Neural crest cell (in vitro differentiated cells): ENCODE data around the gene EID2B. TPM values are rescaled to one million over a fixed set of nuclear protein-coding genes. Genes with fewer than 3 reads are reported as not detected.
A peak's percentile ranks its signal among the peaks of the same experiment; 100 is the strongest.

ENCODE experiments used
- DNase-seq: peaks from one replicate; pipeline ENCODE4 v3.0.0; 2021; ENCODE audit warnings: low read depth, mixed read lengths, low spot score
- H3K27ac Mint-ChIP-seq: one replicate; pipeline ENCODE4 v1.8.0; 2021; ENCODE audit warnings: mild to moderate bottlenecking, mixed read lengths; ENCODE audit not compliant: unreplicated experiment
- H3K27me3 Mint-ChIP-seq: 2 replicates; pipeline ENCODE4 v1.8.0; 2021; ENCODE audit warnings: low read depth, mild to moderate bottlenecking, mixed read lengths
- H3K36me3 Mint-ChIP-seq: 2 replicates; pipeline ENCODE4 v1.8.0; 2021; ENCODE audit warnings: low read depth, mild to moderate bottlenecking, mixed read lengths
- H3K4me1 Mint-ChIP-seq: 2 replicates; pipeline ENCODE4 v1.8.0; 2021; ENCODE audit warnings: mixed read lengths
- H3K4me3 Mint-ChIP-seq: one replicate; pipeline ENCODE4 v1.8.0; 2021; ENCODE audit warnings: mild to moderate bottlenecking, mixed read lengths
- H3K9me3 Mint-ChIP-seq: 2 replicates; pipeline ENCODE4 v1.8.0; 2021; ENCODE audit warnings: mixed read lengths
- CTCF ChIP-seq: fragments of 200-600 bp; sonication (generic); conservative IDR thresholded peaks from 2 replicates; pipeline ENCODE4 v1.5.0; 2021; ENCODE audit warnings: antibody characterized with exemption, mild to moderate bottlenecking
- total RNA-seq: library from RNA; stranded (reverse); gene quantifications from 2 replicates; pipeline ENCODE4 v1.2.1, GENCODE V29; 2021

EID2B gene
- total RNA-seq, 1 donor from 2014 or later = 7.7 TPM

- no peak for TF ChIP-seq CTCF
- H3K27me3 Mint-ChIP-seq = peaks cover 77% of the 10 kb centered on the region
- DNase-seq = peak; percentile 54
- peak overlapping the region; percentile 77 for H3K4me3 Mint-ChIP-seq
- H3K4me1 Mint-ChIP-seq = peaks cover 12% of the 10 kb centered on the region
- peaks cover 4% of the 10 kb centered on the region for H3K36me3 Mint-ChIP-seq
- no peak overlapping the region for H3K27ac Mint-ChIP-seq
- peaks cover 6% of the 10 kb centered on the region for H3K9me3 Mint-ChIP-seq
These were observed 25.5 kb downstream of the EID2B start for GRCh38 chr19:39506944-39507714.

- TF ChIP-seq CTCF = no peak
- peaks cover 6% of the 10 kb centered on the region for H3K9me3 Mint-ChIP-seq
These were observed 26.1 kb downstream of the EID2B start for GRCh38 chr19:39506598-39506943.

GRCh38 chr19:39502640-39503417, 29.8 kb downstream of the EID2B start:
- peak; percentile 73 for DNase-seq
- Mint-ChIP-seq H3K27ac (no peak overlapping the region), H3K9me3 (peaks cover 6% of the 10 kb centered on the region), H3K4me3 (no peak overlapping the region), H3K27me3 (peaks cover 87% of the 10 kb centered on the region), H3K4me1 (peaks cover 24% of the 10 kb centered on the region), H3K36me3 (peaks cover 4% of the 10 kb centered on the region)
- peak; percentile 85 for TF ChIP-seq CTCF

More at GRCh38 chr19:39506598-39506943, 26.1 kb downstream of the EID2B start:
- Mint-ChIP-seq H3K4me3 (peak overlapping the region; percentile 68), H3K4me1 (peaks cover 12% of the 10 kb centered on the region), H3K36me3 (peaks cover 4% of the 10 kb centered on the region), H3K27me3 (peaks cover 79% of the 10 kb centered on the region), H3K27ac (no peak overlapping the region)
- DNase-seq = no peak

GRCh38 chr19:39501340-39501739, 31.3 kb downstream of the EID2B start:
- Mint-ChIP-seq H3K36me3 (peaks cover 1% of the 10 kb centered on the region), H3K9me3 (peaks cover 3% of the 10 kb centered on the region), H3K4me1 (peaks cover 18% of the 10 kb centered on the region), H3K4me3 (no peak overlapping the region), H3K27ac (no peak overlapping the region), H3K27me3 (peaks cover 89% of the 10 kb centered on the region)
- DNase-seq = no peak
- TF ChIP-seq CTCF = no peak

- Mint-ChIP-seq H3K27ac (no peak overlapping the region), H3K36me3 (no peaks in the 10 kb centered on the region), H3K27me3 (peaks cover 88% of the 10 kb centered on the region), H3K4me3 (peak overlapping the region; percentile 54), H3K4me1 (peaks cover 17% of the 10 kb centered on the region), H3K9me3 (peaks cover under 1% of the 10 kb centered on the region)
- no peak for DNase-seq
- no peak for TF ChIP-seq CTCF
These were observed 32.1 kb downstream of the EID2B start for GRCh38 chr19:39500543-39500942.
